GM13977 (cell line): ENCODE data around the gene ZMYND8.
A peak's percentile ranks its signal among the peaks of the same experiment; 100 is the strongest.

Experiments
- DNase-seq: peaks from one replicate; pipeline ENCODE4 v3.0.0; 2012; ENCODE audit warnings: low spot score
- in situ Hi-C: fragments of 300-500 bp; cut with MboI; formaldehyde crosslinking; loops from one replicate; pipeline ENCODE4 v1.12.0; 2022; ENCODE audit warnings: low sequenced_read_pairs, low pct_unique_long_range_greater_than_20kb, mixed read lengths, inconsistent platforms; ENCODE audit not compliant: unreplicated experiment
- TF ChIP-seq, protein P1 (sequence below): IDR thresholded peaks from 2 replicates; pipeline ENCODE4 v1.5.1; 2012; ENCODE audit warnings: mild to moderate bottlenecking, control low read depth; ENCODE audit not compliant: insufficient read depth; ENCODE audit errors: extremely low read depth, missing control alignments

Gene ZMYND8

DNA sequence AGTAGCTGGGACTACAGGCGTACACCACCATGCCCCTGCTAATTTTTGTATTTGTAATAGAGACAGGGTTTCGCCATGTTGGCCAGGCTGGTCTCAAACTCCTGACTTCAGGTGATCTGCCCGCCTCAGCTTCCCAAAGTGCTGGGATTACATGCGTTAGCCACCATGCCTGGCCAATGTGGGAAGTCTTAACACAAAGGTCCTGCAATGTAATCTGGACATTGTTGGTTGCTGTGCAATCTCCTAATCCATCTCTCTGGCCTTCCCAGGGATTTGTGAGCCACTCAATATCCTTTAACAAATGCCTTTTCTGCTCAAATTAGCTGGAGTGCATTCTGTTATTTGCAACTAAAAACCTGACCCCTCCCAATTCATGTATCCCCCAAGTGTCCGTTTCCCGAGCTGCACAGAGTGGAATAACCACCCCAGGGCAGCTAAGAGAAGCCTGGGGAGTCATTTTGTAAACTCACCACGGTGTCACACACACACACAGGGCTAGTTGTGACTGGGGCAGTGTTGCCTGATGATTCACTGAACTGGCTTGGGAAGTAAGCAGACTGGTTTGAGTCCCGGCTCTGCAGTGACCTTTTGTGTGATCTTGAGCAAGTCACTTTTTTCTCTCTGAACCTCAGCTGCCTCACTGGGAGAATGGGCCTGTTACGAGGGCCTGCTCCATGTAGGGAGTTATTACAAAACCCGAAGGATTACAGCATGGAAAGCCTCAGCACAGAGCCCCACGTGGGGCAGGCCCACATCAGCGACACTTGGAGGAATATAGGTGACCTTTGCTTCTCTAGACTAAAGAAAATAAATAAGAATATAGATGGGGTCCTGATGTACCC lies 152.3 kb downstream of the ZMYND8 start:
- in situ Hi-C loops = no loop called here
- no peak for DNase-seq
- TF ChIP-seq, protein P1, sequence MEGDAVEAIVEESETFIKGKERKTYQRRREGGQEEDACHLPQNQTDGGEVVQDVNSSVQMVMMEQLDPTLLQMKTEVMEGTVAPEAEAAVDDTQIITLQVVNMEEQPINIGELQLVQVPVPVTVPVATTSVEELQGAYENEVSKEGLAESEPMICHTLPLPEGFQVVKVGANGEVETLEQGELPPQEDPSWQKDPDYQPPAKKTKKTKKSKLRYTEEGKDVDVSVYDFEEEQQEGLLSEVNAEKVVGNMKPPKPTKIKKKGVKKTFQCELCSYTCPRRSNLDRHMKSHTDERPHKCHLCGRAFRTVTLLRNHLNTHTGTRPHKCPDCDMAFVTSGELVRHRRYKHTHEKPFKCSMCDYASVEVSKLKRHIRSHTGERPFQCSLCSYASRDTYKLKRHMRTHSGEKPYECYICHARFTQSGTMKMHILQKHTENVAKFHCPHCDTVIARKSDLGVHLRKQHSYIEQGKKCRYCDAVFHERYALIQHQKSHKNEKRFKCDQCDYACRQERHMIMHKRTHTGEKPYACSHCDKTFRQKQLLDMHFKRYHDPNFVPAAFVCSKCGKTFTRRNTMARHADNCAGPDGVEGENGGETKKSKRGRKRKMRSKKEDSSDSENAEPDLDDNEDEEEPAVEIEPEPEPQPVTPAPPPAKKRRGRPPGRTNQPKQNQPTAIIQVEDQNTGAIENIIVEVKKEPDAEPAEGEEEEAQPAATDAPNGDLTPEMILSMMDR = no peak

DNA sequence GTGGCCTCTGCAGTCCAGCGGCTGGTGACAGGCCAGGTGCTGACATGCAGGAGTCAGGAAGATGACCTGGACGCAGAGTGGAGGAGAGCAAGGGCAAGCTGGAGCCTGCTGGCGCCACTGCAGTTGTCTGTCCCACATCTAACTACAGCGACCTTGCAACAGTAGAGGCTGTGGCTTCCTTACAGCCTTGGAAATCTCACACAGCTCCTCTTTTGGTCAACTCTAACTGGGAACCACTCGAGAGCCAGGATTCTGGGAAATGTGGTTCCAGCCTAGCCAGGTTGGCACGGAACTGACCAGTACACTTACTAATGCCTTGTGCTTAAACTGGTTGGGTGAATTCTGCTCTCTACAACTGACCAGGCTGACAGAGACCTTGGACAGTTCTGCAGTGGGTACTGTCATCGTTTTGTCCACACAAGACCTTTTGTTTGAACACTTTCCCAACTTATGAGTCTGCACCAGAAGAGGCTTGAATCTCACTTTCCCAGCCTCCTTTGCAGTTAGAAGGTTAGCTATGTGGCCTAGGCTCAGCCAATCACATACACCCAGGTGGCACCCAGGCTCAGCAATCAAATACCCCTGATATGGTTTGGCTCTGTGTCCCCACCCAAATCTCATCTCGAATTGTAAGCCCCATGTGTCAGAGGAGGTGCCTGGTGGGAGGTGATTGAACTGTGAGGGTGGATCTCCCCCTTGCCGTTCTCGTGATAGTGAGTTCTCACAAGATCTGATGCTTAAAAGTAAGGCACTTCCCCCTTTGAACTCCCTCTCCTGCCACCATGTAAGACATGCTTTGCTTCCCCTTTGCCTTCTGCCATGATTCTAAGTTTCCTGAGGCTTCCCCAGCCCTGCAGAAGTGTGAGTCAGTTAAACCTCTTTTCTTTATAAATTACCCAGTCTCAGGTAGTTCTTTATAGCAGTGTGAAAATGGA lies 153.5 kb downstream of the ZMYND8 start:
- TF ChIP-seq, protein P1 = no peak
- no peak for DNase-seq
- in situ Hi-C loops = no loop called here

DNA sequence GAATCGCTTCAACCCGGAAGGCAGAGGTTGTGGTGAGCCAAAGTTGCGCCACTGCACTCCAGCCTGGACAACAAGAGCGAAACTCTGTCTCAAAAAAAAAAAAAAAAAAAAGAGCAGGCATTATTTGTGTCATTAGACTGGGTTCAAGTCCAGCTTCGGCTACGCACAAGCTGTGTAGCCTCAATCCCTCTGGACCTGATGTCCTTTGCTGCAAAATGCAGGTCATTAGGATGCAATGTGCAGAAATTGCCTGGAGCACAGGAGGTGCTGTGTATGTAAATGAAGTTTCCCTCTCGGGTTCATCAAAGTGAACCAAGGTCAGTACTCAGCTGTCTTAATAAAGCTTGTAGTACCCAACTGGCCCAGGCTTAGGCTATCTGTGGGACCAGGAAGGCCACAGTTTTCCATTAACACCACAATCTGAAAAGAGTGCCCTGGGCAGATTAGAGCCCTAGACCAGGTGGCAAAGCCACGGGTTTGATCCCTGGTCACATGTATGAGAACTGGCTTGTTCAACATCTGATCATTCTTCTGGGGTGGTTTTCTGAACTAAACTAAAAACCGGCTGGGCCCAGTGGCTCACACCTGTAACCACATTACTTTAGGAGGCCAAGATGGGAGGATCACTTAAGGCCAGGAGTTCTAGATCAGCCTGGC lies 155.3 kb downstream of the ZMYND8 start:
- TF ChIP-seq, protein P1 = no peak
- in situ Hi-C loops = no loop called here
- DNase-seq = no peak

DNA sequence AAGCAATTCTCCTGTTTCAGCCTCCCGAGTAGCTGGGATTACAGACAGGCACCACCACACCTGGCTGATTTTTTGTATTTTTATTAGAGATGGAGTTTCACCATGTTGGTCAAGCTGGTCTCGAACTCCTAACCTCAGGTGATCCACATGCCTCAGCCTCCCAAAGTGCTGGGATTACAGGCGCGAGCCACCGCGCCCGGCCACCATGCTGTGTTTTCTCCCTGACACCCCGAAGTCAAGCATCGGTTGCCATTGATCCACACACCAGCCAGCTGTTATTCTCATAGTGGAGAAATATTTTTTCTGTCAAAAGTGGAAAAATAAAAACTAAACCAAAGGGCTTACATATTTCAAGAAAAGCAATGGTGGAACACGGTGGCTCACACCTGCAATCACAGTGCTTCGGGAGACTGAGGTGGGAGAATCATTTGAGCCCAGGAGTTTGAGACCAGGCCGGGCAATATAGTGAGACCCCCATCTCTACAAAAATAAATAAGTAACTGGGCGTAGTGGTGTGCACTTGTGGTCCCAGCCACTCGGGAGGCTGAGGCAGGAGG lies 157.4 kb downstream of the ZMYND8 start:
- TF ChIP-seq, protein P1 = no peak
- in situ Hi-C loops = no loop called here
- no peak for DNase-seq

DNA sequence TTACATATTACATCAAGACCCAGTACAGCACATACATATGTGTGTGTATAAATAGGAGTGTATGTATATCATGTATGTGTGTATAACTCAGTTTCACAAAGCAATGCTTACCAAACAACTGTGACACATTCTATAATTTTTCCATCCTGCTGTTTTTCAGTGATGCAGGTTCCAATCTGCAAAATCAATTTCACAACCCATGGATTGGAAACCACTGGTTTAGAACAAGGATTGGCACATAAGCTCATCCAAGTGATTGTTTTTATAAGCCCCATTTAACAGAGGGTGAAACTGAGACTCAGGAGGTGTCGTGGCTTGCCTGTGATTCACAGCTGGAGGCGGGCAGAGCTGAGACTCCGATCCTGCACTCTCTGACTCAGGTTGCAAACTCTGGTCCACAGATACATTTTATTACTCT lies 158.2 kb downstream of the ZMYND8 start:
- peak; percentile 63 for DNase-seq
- TF ChIP-seq, protein P1 = no peak
- in situ Hi-C loops = no loop called here
